HepG2 (cell line): ENCODE data around the gene RAB36. TPM values are rescaled to one million over a fixed set of nuclear protein-coding genes. Genes with fewer than 3 reads are reported as not detected.

ENCODE experiments used
- DZIP1 ChIP-seq: sonication (generic); formaldehyde crosslinking; IDR thresholded peaks from 2 replicates; pipeline ENCODE4 v1.5.0; 2020; ENCODE audit warnings: mild to moderate bottlenecking, missing genetic modification reagents
- ELF4 ChIP-seq: sonication (generic); formaldehyde crosslinking; IDR thresholded peaks from 2 replicates; pipeline ENCODE4 v1.5.0; 2020; ENCODE audit warnings: missing genetic modification reagents, mild to moderate bottlenecking, moderate library complexity, borderline replicate concordance
- FOXC1 ChIP-seq: sonication (generic); formaldehyde crosslinking; IDR thresholded peaks from 2 replicates; pipeline ENCODE4 v1.8.0; 2022; ENCODE audit warnings: mild to moderate bottlenecking, missing genetic modification reagents, borderline replicate concordance
- GFI1 ChIP-seq: sonication (generic); formaldehyde crosslinking; IDR thresholded peaks from 2 replicates; pipeline ENCODE4 v1.5.0; 2020; ENCODE audit warnings: missing genetic modification reagents, mild to moderate bottlenecking, borderline replicate concordance
- GLMP ChIP-seq: sonication (generic); formaldehyde crosslinking; IDR thresholded peaks from 2 replicates; pipeline ENCODE4 v1.9.0; 2021; ENCODE audit warnings: missing genetic modification reagents, mild to moderate bottlenecking, borderline replicate concordance
- MAX ChIP-seq: IDR thresholded peaks from 2 replicates; pipeline ENCODE4 v1.6.1; 2012; ENCODE audit warnings: inconsistent platforms
- MXD3 ChIP-seq: IDR thresholded peaks from 2 replicates; pipeline ENCODE4 v1.6.1; 2016; ENCODE audit warnings: mild to moderate bottlenecking, missing biosample characterization, missing genetic modification reagents
- NR2F1 ChIP-seq, 2 experiments: fragments of 450-650 bp in 1 of 2; formaldehyde crosslinking in 1 of 2; IDR thresholded peaks; 2 replicates each; pipeline versions ENCODE4 v1.5.0 to v1.6.1; 2016 to 2020; ENCODE audit warnings: mild to moderate bottlenecking in 1 of 2, missing compliant biosample characterization in 1 of 2, missing genetic modification reagents in 1 of 2, moderate library complexity in 1 of 2
- PAXIP1 ChIP-seq: sonication (generic); formaldehyde crosslinking; conservative IDR thresholded peaks from 2 replicates; pipeline ENCODE4 v1.4.0; 2020; ENCODE audit warnings: mild to moderate bottlenecking, missing genetic modification reagents, moderate library complexity
- RBFOX2 ChIP-seq: fragments of 200-400 bp; formaldehyde crosslinking; IDR thresholded peaks from 2 replicates; pipeline ENCODE4 v1.6.1; 2017; ENCODE audit warnings: low read depth, mild to moderate bottlenecking, low read length
- RFXANK ChIP-seq: IDR thresholded peaks from 2 replicates; pipeline ENCODE4 v1.6.1; 2016
- ZMAT5 ChIP-seq: sonication (generic); formaldehyde crosslinking; IDR thresholded peaks from 2 replicates; pipeline ENCODE4 v1.5.0; 2020; ENCODE audit warnings: mild to moderate bottlenecking, low read depth, missing genetic modification reagents, borderline replicate concordance
- ZNF121 ChIP-seq: sonication (generic); formaldehyde crosslinking; IDR thresholded peaks from 2 replicates; pipeline ENCODE4 v1.5.0; 2020; ENCODE audit warnings: mild to moderate bottlenecking, missing genetic modification reagents
- ZNF143 ChIP-seq: sonication (generic); formaldehyde crosslinking; IDR thresholded peaks from 2 replicates; pipeline ENCODE4 v1.4.0; 2020; ENCODE audit warnings: missing genetic modification reagents
- ZNF446 ChIP-seq: sonication (generic); formaldehyde crosslinking; IDR thresholded peaks from 2 replicates; pipeline ENCODE4 v1.5.0; 2020; ENCODE audit warnings: mild to moderate bottlenecking, missing genetic modification reagents
- ZNF552 ChIP-seq: sonication (generic); formaldehyde crosslinking; IDR thresholded peaks from 2 replicates; pipeline ENCODE4 v1.9.0; 2022; ENCODE audit warnings: missing genetic modification reagents, mild to moderate bottlenecking, borderline replicate concordance
- ZNF577 ChIP-seq: sonication (generic); formaldehyde crosslinking; IDR thresholded peaks from 2 replicates; pipeline ENCODE4 v1.4.0; 2020; ENCODE audit warnings: mild to moderate bottlenecking, low read depth, missing genetic modification reagents, borderline replicate concordance
- ZNF75D ChIP-seq: sonication (generic); formaldehyde crosslinking; IDR thresholded peaks from 2 replicates; pipeline ENCODE4 v1.8.1; 2023; ENCODE audit warnings: missing genetic modification reagents, mild to moderate bottlenecking, borderline replicate concordance
- ZSCAN9 ChIP-seq: IDR thresholded peaks from 2 replicates; pipeline ENCODE4 v1.6.1; 2016; ENCODE audit warnings: borderline replicate concordance
- polyA plus RNA-seq, 8 experiments: library from polyadenylated mRNA; depleted of rRNA in 3 of 8; stranded (reverse) in 7 of 8; unstranded in 1 of 8; fragments of >200 nt; fragmentation: Illumina TruSeq in 4 of 8; extraction: Trizol in 4 of 8; gene quantifications; 2 replicates each; pipeline versions ENCODE4 v1.2.1 to v1.2.3, GENCODE V29; 2011 to 2016; ENCODE audit warnings: low read depth in 4 of 8, missing spikeins in 1 of 8, mixed read lengths in 1 of 8; ENCODE audit not compliant: insufficient read depth in 1 of 8
- total RNA-seq, 5 experiments: library from RNA; depleted of rRNA; stranded (reverse); fragments of >200 nt; fragmentation: Illumina TruSeq; extraction: Trizol; gene quantifications; 2 replicates each; pipeline ENCODE4 v1.2.3, GENCODE V29; 2016; ENCODE audit warnings: low read depth in 1 of 5

Gene RAB36
- total and polyA plus RNA-seq, 2 of the 13 experiments (the other 11 are each of a cell fraction or from before 2014, with no cell fraction given) = 0.24 to 0.86 TPM

GRCh38 chr22:23128269-23129108, 16.8 kb upstream of the RAB36 start (continued):
- TF ChIP-seq GLMP (CRISPR knock-in tag) = no peak
- no peak for TF ChIP-seq ZNF552 (CRISPR knock-in tag)
- TF ChIP-seq PAXIP1 (CRISPR knock-in tag) = no peak
- no peak for TF ChIP-seq ZNF577 (CRISPR knock-in tag)
- no peak for TF ChIP-seq RBFOX2
- TF ChIP-seq GFI1 (CRISPR knock-in tag) = no peak
- no peak for TF ChIP-seq RFXANK (CRISPR knock-in tag)
- TF ChIP-seq ZNF143 (CRISPR knock-in tag) = no peak
- no peak for TF ChIP-seq MAX
- TF ChIP-seq MXD3 (CRISPR knock-in tag) = no peak
- no peak for TF ChIP-seq DZIP1
- TF ChIP-seq ZNF121 (CRISPR knock-in tag) = no peak
- TF ChIP-seq FOXC1 = no peak
- TF ChIP-seq ZNF75D = no peak
- no peak for TF ChIP-seq ZSCAN9 (CRISPR knock-in tag)
- no peak for TF ChIP-seq ELF4 (CRISPR knock-in tag)
- no peak for TF ChIP-seq ZNF446 (CRISPR knock-in tag)
- TF ChIP-seq ZMAT5 (CRISPR knock-in tag) = no peak
- no peak for TF ChIP-seq NR2F1 (CRISPR knock-in tag; IDR thresholded peaks at IDR 0.05)
